Testis (tissue), 3 donors: ENCODE measurements around the gene TCP11L1. TPM values are rescaled to one million over a fixed set of nuclear protein-coding genes. Genes with fewer than 3 reads are reported as not detected.

Source experiments
- DNase-seq: peaks from one replicate; pipeline ENCODE4 v3.0.0-alpha.2; 2019
- H3K27ac ChIP-seq, 2 donors: fragments of 200-600 bp; sonication (generic); one replicate each; pipeline ENCODE4 v1.5.1; 2019
- H3K27me3 ChIP-seq: fragments of 200-600 bp; sonication (generic); one replicate; pipeline ENCODE4 v1.5.1; 2019
- H3K36me3 ChIP-seq: fragments of 200-600 bp; sonication (generic); one replicate; pipeline ENCODE4 v1.5.1; 2017; ENCODE audit warnings: low read depth; ENCODE audit errors: missing control alignments
- H3K4me1 ChIP-seq: fragments of 200-600 bp; sonication (generic); one replicate; pipeline ENCODE4 v1.5.1; 2019
- H3K4me3 ChIP-seq, 2 donors: fragments of 200-600 bp; sonication (generic); one replicate each; pipeline ENCODE4 v1.5.1; 2017 to 2019
- H3K9me3 ChIP-seq: fragments of 200-600 bp; sonication (generic); one replicate; pipeline ENCODE4 v1.5.1; 2017
- POLR2A ChIP-seq: fragments of 450-650 bp; IDR thresholded peaks from one replicate; pipeline ENCODE4 v1.6.1; 2017; ENCODE audit warnings: antibody characterized with exemption, mild to moderate bottlenecking, moderate library complexity
- WGBS, 2 donors: methylation state at CpG; one replicate each; pipeline ENCODE4 v1.1.5; 2018; 5-methylcytosine and 5-hydroxymethylcytosine counted together
- intact Hi-C: fragments of 100-400 bp; cut with DNase I; formaldehyde crosslinking; loops from one replicate; pipeline ENCODE4 v1.15.1; 2023; ENCODE audit warnings: low total_unique reads
- polyA plus RNA-seq: library from polyadenylated mRNA; stranded (reverse); fragments of 350-450 nt; fragmentation: Illumina TruSeq; extraction: RNeasy Lipid Tissue Mini Kit (QIAGEN cat#74804); gene quantifications from one replicate; pipeline ENCODE4 v1.2.3, GENCODE V29; 2014; ENCODE audit warnings: low read depth, low replicate concordance; ENCODE audit not compliant: insufficient read depth
- total RNA-seq, 2 donors: library from RNA; depleted of rRNA; stranded (reverse); fragments of >200 nt; gene quantifications; one replicate each; pipeline ENCODE4 v1.2.3, GENCODE V29; 2016
- TF ChIP-seq, protein P1 (sequence below), 3 experiments: fragments of 450-650 bp in 2 of 3; fragments of 200-600 bp in 1 of 3; sonication (generic) in 1 of 3; IDR thresholded peaks; one replicate each; pipeline ENCODE4 v1.5.1; 2016 to 2019; ENCODE audit warnings: antibody characterized with exemption in 3 of 3, mild to moderate bottlenecking in 2 of 3, moderate library complexity in 1 of 3

The TCP11L1 gene
- total and polyA plus RNA-seq, 3 donors from 2014 or later = 13.6 to 31.9 (median 26.6) TPM

DNA sequence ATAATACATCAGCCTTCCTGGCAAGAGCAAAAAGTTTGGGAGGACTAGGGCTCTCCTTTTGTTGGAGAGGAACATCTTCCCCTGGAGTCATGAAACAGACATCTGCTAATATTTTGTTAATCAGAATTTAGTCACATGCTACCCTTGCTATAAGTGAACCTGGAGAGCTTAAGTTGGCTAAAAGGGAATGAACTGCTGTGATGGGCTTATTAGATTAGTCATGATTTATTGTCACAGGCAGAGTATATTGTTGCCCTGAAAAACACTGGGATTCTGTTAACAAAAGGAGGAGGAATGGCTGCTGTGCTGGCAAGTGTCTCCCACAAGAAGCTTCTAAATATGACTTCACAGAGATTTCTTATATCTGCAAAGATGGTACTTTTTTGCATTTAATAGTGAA is 16.0 kb downstream of the TCP11L1 start:
- intact Hi-C loops = no loop called here
- Histone ChIP-seq H3K4me1 (no peaks in the 10 kb centered on the region), H3K9me3 (no peaks in the 10 kb centered on the region), H3K27me3 (no peaks in the 10 kb centered on the region), H3K27ac (no peak overlapping the region), H3K4me3 (no peak overlapping the region), H3K36me3 (no peaks in the 10 kb centered on the region)
- no peak for DNase-seq
- no peak for TF ChIP-seq POLR2A
- TF ChIP-seq, protein P1, sequence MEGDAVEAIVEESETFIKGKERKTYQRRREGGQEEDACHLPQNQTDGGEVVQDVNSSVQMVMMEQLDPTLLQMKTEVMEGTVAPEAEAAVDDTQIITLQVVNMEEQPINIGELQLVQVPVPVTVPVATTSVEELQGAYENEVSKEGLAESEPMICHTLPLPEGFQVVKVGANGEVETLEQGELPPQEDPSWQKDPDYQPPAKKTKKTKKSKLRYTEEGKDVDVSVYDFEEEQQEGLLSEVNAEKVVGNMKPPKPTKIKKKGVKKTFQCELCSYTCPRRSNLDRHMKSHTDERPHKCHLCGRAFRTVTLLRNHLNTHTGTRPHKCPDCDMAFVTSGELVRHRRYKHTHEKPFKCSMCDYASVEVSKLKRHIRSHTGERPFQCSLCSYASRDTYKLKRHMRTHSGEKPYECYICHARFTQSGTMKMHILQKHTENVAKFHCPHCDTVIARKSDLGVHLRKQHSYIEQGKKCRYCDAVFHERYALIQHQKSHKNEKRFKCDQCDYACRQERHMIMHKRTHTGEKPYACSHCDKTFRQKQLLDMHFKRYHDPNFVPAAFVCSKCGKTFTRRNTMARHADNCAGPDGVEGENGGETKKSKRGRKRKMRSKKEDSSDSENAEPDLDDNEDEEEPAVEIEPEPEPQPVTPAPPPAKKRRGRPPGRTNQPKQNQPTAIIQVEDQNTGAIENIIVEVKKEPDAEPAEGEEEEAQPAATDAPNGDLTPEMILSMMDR (IDR thresholded peaks at IDR 0.05) = no peak

DNA sequence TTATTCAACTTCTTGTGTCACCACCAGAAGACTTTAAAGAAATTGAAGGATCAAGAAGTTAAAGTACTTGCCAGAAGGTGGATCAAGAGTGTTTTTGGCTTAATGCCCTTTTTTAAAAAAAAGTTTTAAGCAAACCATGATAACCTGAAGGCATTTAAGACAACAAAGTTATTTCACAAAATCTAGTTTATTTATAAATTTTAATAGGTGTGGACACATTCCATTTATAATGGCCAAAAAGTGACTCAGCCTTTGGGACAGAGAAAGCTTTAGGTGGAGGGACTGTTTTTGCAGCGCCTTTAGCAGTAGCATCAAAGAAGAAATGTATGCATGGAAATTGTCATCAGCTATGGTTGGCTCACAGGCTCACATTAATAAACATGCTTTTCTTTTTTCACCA is 17.9 kb downstream of the TCP11L1 start:
- Histone ChIP-seq H3K4me1 (no peaks in the 10 kb centered on the region), H3K27ac (no peak overlapping the region), H3K27me3 (no peaks in the 10 kb centered on the region), H3K9me3 (no peaks in the 10 kb centered on the region), H3K36me3 (no peaks in the 10 kb centered on the region), H3K4me3 (no peak overlapping the region)
- DNase-seq = no peak
- WGBS, 2 donors = 96 to 100% methylated on average over 1 of the region's 1 CpG
- intact Hi-C loops = no loop called here
- TF ChIP-seq, protein P1 (IDR thresholded peaks at IDR 0.05) = no peak
- no peak for TF ChIP-seq POLR2A

DNA sequence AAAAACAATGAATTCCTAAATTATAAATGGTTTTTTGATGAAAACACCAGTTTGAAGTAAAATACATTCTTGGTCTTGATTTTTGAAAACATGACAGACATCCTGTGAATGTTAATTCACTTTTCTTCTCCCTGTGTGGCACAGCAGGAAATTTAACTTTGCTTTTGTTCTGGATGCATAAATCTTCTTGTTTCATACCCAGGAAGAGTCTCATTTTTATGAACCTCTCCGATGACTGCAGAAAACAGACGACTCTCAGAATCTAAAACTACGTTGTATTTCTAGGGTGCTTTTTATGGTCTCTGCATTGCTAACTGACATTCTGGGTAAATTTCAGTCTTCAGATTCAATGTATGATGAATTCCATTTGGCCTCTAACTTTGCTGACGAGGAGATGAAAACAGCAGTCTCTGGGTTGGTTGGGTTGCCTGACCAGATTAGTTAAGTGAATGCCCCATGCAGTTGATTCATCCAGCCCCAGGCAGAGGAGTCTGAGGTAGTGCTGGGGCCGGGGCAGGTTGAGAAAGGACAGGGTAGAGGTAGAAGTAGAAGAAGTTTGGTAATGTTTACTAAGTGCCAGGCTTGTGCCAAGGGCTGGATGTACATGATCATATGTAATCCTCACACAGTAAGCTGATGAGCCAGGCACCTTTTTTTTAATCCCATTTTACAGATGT is 20.1 kb downstream of the TCP11L1 start:
- Histone ChIP-seq H3K9me3 (no peaks in the 10 kb centered on the region), H3K4me3 (no peak overlapping the region), H3K27me3 (no peaks in the 10 kb centered on the region), H3K4me1 (no peaks in the 10 kb centered on the region), H3K36me3 (no peaks in the 10 kb centered on the region), H3K27ac (no peak overlapping the region)
- 86 to 88% methylated on average over 5 of the region's 5 CpGs for WGBS, 2 donors
- TF ChIP-seq, protein P1 (IDR thresholded peaks at IDR 0.05) = no peak
- no peak for TF ChIP-seq POLR2A
- no peak for DNase-seq
- intact Hi-C loops = loop anchor here (10.0 kb wide), 1 partner anchor 105 kb away; no protein-coding TSS in a partner anchor

DNA sequence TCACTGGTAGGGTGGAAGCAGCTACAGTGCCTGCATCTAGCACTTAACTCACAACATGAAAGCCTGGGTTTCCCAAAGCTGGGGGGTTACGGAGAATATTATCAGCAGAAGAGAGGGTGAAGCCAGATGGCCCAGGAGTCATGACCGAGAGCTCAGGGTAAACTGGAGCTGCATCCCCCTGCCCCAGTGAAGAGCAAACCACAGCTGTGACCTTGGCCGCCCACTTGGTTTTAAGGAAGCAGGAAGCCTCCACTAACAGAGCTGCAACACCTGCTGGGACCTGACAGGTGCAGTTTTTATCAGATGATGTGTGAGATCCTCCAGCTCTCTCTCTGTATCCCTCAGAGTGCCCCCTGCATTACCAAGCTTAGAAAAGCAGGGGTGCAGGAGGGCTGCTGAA is 20.9 kb downstream of the TCP11L1 start:
- Histone ChIP-seq H3K36me3 (no peaks in the 10 kb centered on the region), H3K4me3 (no peak overlapping the region), H3K27me3 (no peaks in the 10 kb centered on the region), H3K4me1 (no peaks in the 10 kb centered on the region), H3K9me3 (no peaks in the 10 kb centered on the region), H3K27ac (no peak overlapping the region)
- no peak for DNase-seq
- intact Hi-C loops = loop anchor here (10.0 kb wide), 1 partner anchor 105 kb away; no protein-coding TSS in a partner anchor
- WGBS, 2 donors = 98 to 100% methylated on average over 3 of the region's 3 CpGs
- no peak for TF ChIP-seq POLR2A
- TF ChIP-seq, protein P1 (IDR thresholded peaks at IDR 0.05) = no peak

DNA sequence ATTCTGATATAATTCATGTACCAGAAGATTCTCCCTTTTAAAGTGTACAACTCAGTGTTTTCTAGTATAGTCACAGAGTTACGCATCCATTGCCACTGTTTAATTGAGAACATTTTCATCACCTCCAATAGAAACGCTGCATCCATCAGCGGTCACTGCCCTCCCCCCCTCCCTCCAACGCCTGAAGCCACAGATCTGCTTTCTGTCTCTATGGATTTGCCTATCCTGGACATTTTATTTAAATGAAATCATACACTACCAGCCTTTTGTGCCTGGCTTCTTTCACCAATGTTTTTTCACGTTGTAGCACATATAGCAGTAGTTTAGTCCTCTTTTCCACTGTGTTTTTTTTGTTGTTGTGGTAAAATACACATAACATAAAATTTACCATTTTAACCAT is 22.8 kb downstream of the TCP11L1 start:
- Histone ChIP-seq H3K4me1 (no peaks in the 10 kb centered on the region), H3K27ac (no peak overlapping the region), H3K4me3 (no peak overlapping the region), H3K9me3 (no peaks in the 10 kb centered on the region), H3K27me3 (no peaks in the 10 kb centered on the region), H3K36me3 (no peaks in the 10 kb centered on the region)
- 86 to 94% methylated on average over 5 of the region's 5 CpGs for WGBS, 2 donors
- no peak for TF ChIP-seq POLR2A
- TF ChIP-seq, protein P1 (IDR thresholded peaks at IDR 0.05) = no peak
- DNase-seq = no peak
- intact Hi-C loops = loop anchor here (10.0 kb wide), 1 partner anchor 107 kb away; no protein-coding TSS in a partner anchor
